Stomach (tissue), 9 donors: Measurements from ENCODE around the gene IRF4. TPM values are rescaled to one million over a fixed set of nuclear protein-coding genes. Genes with fewer than 3 reads are reported as not detected.

ENCODE experiments used
- DNase-seq, 2 donors: peaks; one replicate each; pipeline versions ENCODE4 v3.0.0 to v3.0.0-alpha.2; 2013 to 2019
- H3K27ac ChIP-seq, 5 donors: fragments of 200-600 bp in 4 of 5; sonication (generic) in 4 of 5; one replicate each; pipeline ENCODE4 v1.5.1; 2013 to 2019; ENCODE audit warnings: mild to moderate bottlenecking in 1 of 5, moderate library complexity in 1 of 5
- H3K27me3 ChIP-seq, 3 donors: fragments of 200-600 bp; sonication (generic); one replicate each; pipeline ENCODE4 v1.5.1; 2017 to 2019; ENCODE audit warnings: mixed run types in 1 of 3
- H3K36me3 ChIP-seq, 4 donors: fragments of 200-600 bp; sonication (generic); 1 replicate in 3 of 4; 2 replicates in 1 of 4; pipeline ENCODE4 v1.5.1; 2016 to 2019
- H3K4me1 ChIP-seq, 4 donors: fragments of 200-600 bp; sonication (generic); one replicate each; pipeline ENCODE4 v1.5.1; 2016 to 2019
- H3K4me3 ChIP-seq, 4 donors: fragments of 200-600 bp; sonication (generic) in 3 of 4; one replicate each; pipeline ENCODE4 v1.5.1; 2016 to 2019; ENCODE audit warnings: mild to moderate bottlenecking in 1 of 4
- H3K9me3 ChIP-seq, 4 donors: fragments of 200-600 bp; sonication (generic); one replicate each; pipeline ENCODE4 v1.5.1; 2016 to 2019
- CTCF ChIP-seq, 7 experiments: fragments of 450-650 bp in 4 of 7; fragments of 200-600 bp in 3 of 7; sonication (generic) in 3 of 7; IDR thresholded peaks; one replicate each; pipeline ENCODE4 v1.5.1; 2016 to 2019; ENCODE audit warnings: antibody characterized with exemption in 7 of 7, control low read depth in 2 of 7, mild to moderate bottlenecking in 1 of 7
- EP300 ChIP-seq: sonication (generic); formaldehyde crosslinking; IDR thresholded peaks from one replicate; pipeline ENCODE4 v1.6.1; 2017; ENCODE audit warnings: antibody characterized with exemption
- POLR2A ChIP-seq, 4 donors: fragments of 450-650 bp; IDR thresholded peaks; one replicate each; pipeline ENCODE4 v1.6.1; 2016; ENCODE audit warnings: antibody characterized with exemption in 4 of 4, control low read depth in 2 of 4, mild to moderate bottlenecking in 1 of 4, moderate library complexity in 1 of 4
- POLR2AphosphoS5 ChIP-seq, 3 donors: sonication (generic); formaldehyde crosslinking; IDR thresholded peaks; one replicate each; pipeline ENCODE4 v1.6.1; 2016; ENCODE audit warnings: antibody characterized with exemption in 3 of 3
- WGBS, 5 donors: extraction: QIAGEN DNeasy Blood & Tissue Kit in 3 of 5; methylation state at CpG; one replicate each; pipeline versions ENCODE4 v1.1.5 to v1.1.7; 2013 to 2018; 5-methylcytosine and 5-hydroxymethylcytosine counted together
- intact Hi-C: fragments of 100-400 bp; cut with DNase I; formaldehyde crosslinking; loops from one replicate; pipeline ENCODE4 v1.15.1; 2023; ENCODE audit warnings: low total_unique reads
- polyA plus RNA-seq, 3 donors: library from polyadenylated mRNA; stranded (reverse); fragments of 200-250 nt; gene quantifications; one replicate each; pipeline ENCODE4 v1.2.3, GENCODE V29; 2013
- total RNA-seq, 5 donors: library from RNA; depleted of rRNA; stranded (reverse); fragments of >200 nt; gene quantifications; one replicate each; pipeline versions ENCODE4 v1.1.0 to v1.2.3, GENCODE V29; 2014 to 2016
- donor health status: healthy with polysubstance abuse.
- donor health status: Bipolar disorder and iron deficiency.
- donor health status: healthy.

Gene IRF4
- total and polyA plus RNA-seq, 8 donors: 0.48 to 7.0 (median 2.6) TPM; not detected in 1

- Histone ChIP-seq H3K4me3 (no peak overlapping the region), H3K27me3 (no peaks in the 10 kb centered on the region), H3K36me3 (peaks cover 21 to 49% (median 46%) of the 10 kb centered on the region in 4 donors), H3K27ac (no peak overlapping the region), H3K4me1 (peaks cover 0 to 5% (median 0%) of the 10 kb centered on the region in 4 donors), H3K9me3 (no peaks in the 10 kb centered on the region)
- 76 to 85% (median 83%) methylated on average over 10 of the region's 10 CpGs for WGBS, 5 donors
- no peak for TF ChIP-seq EP300
- TF ChIP-seq POLR2AphosphoS5 (IDR thresholded peaks at IDR 0.05): no peak
- TF ChIP-seq POLR2A (IDR thresholded peaks at IDR 0.05): no peak
- no peak for TF ChIP-seq CTCF (IDR thresholded peaks at IDR 0.05)
- intact Hi-C loops: no loop called here
- DNase-seq: no peak
Observed at GRCh38 chr6:346386-347030, 45.0 kb upstream of the IRF4 start.

- H3K4me3 ChIP-seq: no peak overlapping the region
- WGBS, 5 donors: 87 to 92% (median 91%) methylated on average over 4 of the region's 4 CpGs
- peaks cover 21 to 56% (median 52%) of the 10 kb centered on the region in 4 donors for H3K36me3 ChIP-seq
- no peaks in the 10 kb centered on the region for H3K27me3 ChIP-seq
- H3K27ac ChIP-seq: no peak overlapping the region
- no peaks in the 10 kb centered on the region for H3K9me3 ChIP-seq
- H3K4me1 ChIP-seq: peaks cover 0 to 4% (median 0%) of the 10 kb centered on the region in 4 donors
- intact Hi-C loops: no loop called here
- DNase-seq: no peak
- TF ChIP-seq CTCF (IDR thresholded peaks at IDR 0.05) (no peak), EP300 (no peak), POLR2AphosphoS5 (IDR thresholded peaks at IDR 0.05) (no peak), POLR2A (IDR thresholded peaks at IDR 0.05) (no peak)
Observed at GRCh38 chr6:347232-347631, 44.3 kb upstream of the IRF4 start.

GRCh38 chr6:347951-348859 is 43.3 kb upstream of the IRF4 start:
- peaks cover 21 to 65% (median 57%) of the 10 kb centered on the region in 4 donors for H3K36me3 ChIP-seq
- H3K9me3 ChIP-seq: no peaks in the 10 kb centered on the region
- TF ChIP-seq POLR2AphosphoS5 (IDR thresholded peaks at IDR 0.05): no peak
- no peak for TF ChIP-seq CTCF (IDR thresholded peaks at IDR 0.05)
- no peak for TF ChIP-seq POLR2A (IDR thresholded peaks at IDR 0.05)
- no peak for TF ChIP-seq EP300
- DNase-seq: no peak
- no peak overlapping the region for H3K4me3 ChIP-seq
- intact Hi-C loops: no loop called here
- no peaks in the 10 kb centered on the region for H3K4me1 ChIP-seq
- H3K27ac ChIP-seq: no peak overlapping the region
- WGBS, 5 donors: 92 to 94% (median 93%) methylated on average over 27 of the region's 27 CpGs
- H3K27me3 ChIP-seq: no peaks in the 10 kb centered on the region

GRCh38 chr6:348860-349396 is 42.6 kb upstream of the IRF4 start:
- WGBS, 5 donors: 89 to 91% (median 89%) methylated on average over 21 of the region's 21 CpGs
- H3K27me3 ChIP-seq: no peaks in the 10 kb centered on the region
- no peaks in the 10 kb centered on the region for H3K4me1 ChIP-seq
- H3K36me3 ChIP-seq: peaks cover 21 to 65% (median 57%) of the 10 kb centered on the region in 4 donors
- no peak overlapping the region for H3K4me3 ChIP-seq
- intact Hi-C loops: no loop called here
- no peak for TF ChIP-seq POLR2A (IDR thresholded peaks at IDR 0.05)
- TF ChIP-seq POLR2AphosphoS5 (IDR thresholded peaks at IDR 0.05): no peak
- no peak for TF ChIP-seq EP300
- TF ChIP-seq CTCF (IDR thresholded peaks at IDR 0.05): no peak
- H3K27ac ChIP-seq: no peak overlapping the region
- no peak for DNase-seq
- no peaks in the 10 kb centered on the region for H3K9me3 ChIP-seq
